PC-9 (cell line): ENCODE data around the gene FAM237B.

ENCODE experiments used
- CTCF ChIP-seq: fragments of 200-600 bp; sonication (generic); conservative IDR thresholded peaks from 2 replicates; pipeline ENCODE4 v1.6.1; 2017; ENCODE audit warnings: mixed run types, antibody characterized with exemption, mild to moderate bottlenecking, moderate library complexity
- EZH2 ChIP-seq: fragments of 200-600 bp; sonication (generic); IDR thresholded peaks from 2 replicates; pipeline ENCODE4 v1.8.0; 2017; ENCODE audit warnings: antibody characterized with exemption, low read depth

GRCh38 chr7:90326500-90326899, 5.4 kb upstream of the FAM237B start:
- no peak for TF ChIP-seq CTCF
- no peak for TF ChIP-seq EZH2
